ENCODE data around the gene PCDHA6. TPM values are rescaled to one million over a fixed set of nuclear protein-coding genes. Genes with fewer than 3 reads are reported as not detected.

PCDHA6 gene
- total RNA-seq, 4 donors from 2014 or later: 0.55 to 0.89 (median 0.56) TPM; not detected in 1

Other genes starting within 250 kb of the PCDHA6 start
- 10 to 100 TPM in 2 of 4 donors, 1 to 10 TPM in 2; 6.7 to 12.6 (median 9.9) TPM for gene CD14, start 194.8 kb upstream of the PCDHA6 start, total RNA-seq
- gene TMCO6, start 188.5 kb upstream of the PCDHA6 start, total RNA-seq: 10 to 100 TPM; 22.3 to 61.6 (median 38.8) TPM
- 10 to 100 TPM; 47.2 to 62.8 (median 57.4) TPM for gene NDUFA2, start 180.3 kb upstream of the PCDHA6 start, total RNA-seq
- 100 to 1,000 TPM in 2 of 4 donors, 10 to 100 TPM in 2; 73.2 to 149 (median 92.0) TPM for gene IK, start 180.1 kb upstream of the PCDHA6 start, total RNA-seq
- 10 to 100 TPM; 15.7 to 41.5 (median 22.8) TPM for gene WDR55, start 163.1 kb upstream of the PCDHA6 start, total RNA-seq
- gene DND1, start 154.4 kb upstream of the PCDHA6 start, total RNA-seq: 1 to 10 TPM in 3 of 4 donors, under 1 TPM in 1; 0.98 to 3.5 (median 2.6) TPM
- 10 to 100 TPM; 73.3 to 87.0 (median 79.2) TPM for gene HARS1, start 136.6 kb upstream of the PCDHA6 start, total RNA-seq
- gene HARS2, start 136.5 kb upstream of the PCDHA6 start, total RNA-seq: 10 to 100 TPM; 21.0 to 57.0 (median 35.1) TPM
- gene ZMAT2, start 127.5 kb upstream of the PCDHA6 start, total RNA-seq: 10 to 100 TPM; 18.2 to 36.3 (median 28.0) TPM
- gene PCDHA1, start 41.8 kb upstream of the PCDHA6 start, total RNA-seq: not detected
- not detected for gene PCDHA2, start 33.1 kb upstream of the PCDHA6 start, total RNA-seq
- under 1 TPM; 0.23 to 0.89 (median 0.40) TPM for gene PCDHA3, start 26.9 kb upstream of the PCDHA6 start, total RNA-seq
- under 1 TPM; 0.21 to 0.62 (median 0.54) TPM for gene PCDHA4, start 20.9 kb upstream of the PCDHA6 start, total RNA-seq
- under 1 TPM in 3 of 4 donors, not detected in 1; 0.15 to 0.42 (median 0.16) TPM for gene PCDHA5, start 6.3 kb upstream of the PCDHA6 start, total RNA-seq
- gene PCDHA7, start 6.3 kb downstream of the PCDHA6 start, total RNA-seq: under 1 TPM in 2 of 4 donors, not detected in 2; 0.38 to 0.52 TPM
- gene PCDHA8, start 13.2 kb downstream of the PCDHA6 start, total RNA-seq: under 1 TPM in 3 of 4 donors, not detected in 1; 0.16 to 0.40 (median 0.17) TPM
- under 1 TPM; 0.08 to 0.34 (median 0.26) TPM for gene PCDHA9, start 20.4 kb downstream of the PCDHA6 start, total RNA-seq
- gene PCDHA10, start 27.9 kb downstream of the PCDHA6 start, total RNA-seq: 1 to 10 TPM in 1 of 4 donors, under 1 TPM in 3; 0.42 to 1.0 (median 0.57) TPM
- gene PCDHA11, start 41.0 kb downstream of the PCDHA6 start, total RNA-seq: under 1 TPM in 2 of 4 donors, not detected in 2; 0.26 to 0.93 TPM
- gene PCDHA12, start 47.3 kb downstream of the PCDHA6 start, total RNA-seq: under 1 TPM in 3 of 4 donors, not detected in 1; 0.36 to 0.85 (median 0.48) TPM
- under 1 TPM in 2 of 4 donors, not detected in 2; 0.38 to 0.47 TPM for gene PCDHA13, start 54.2 kb downstream of the PCDHA6 start, total RNA-seq
- gene PCDHAC1, start 98.3 kb downstream of the PCDHA6 start, total RNA-seq: under 1 TPM in 3 of 4 donors, not detected in 1; 0.11 to 0.64 (median 0.18) TPM
- under 1 TPM in 1 of 4 donors, not detected in 3; 0.13 TPM for gene PCDHAC2, start 138.5 kb downstream of the PCDHA6 start, total RNA-seq
- gene PCDHB1, start 223.4 kb downstream of the PCDHA6 start, total RNA-seq: not detected